GM12878 (cell line): ENCODE data around the gene SIK3. TPM values are rescaled to one million over a fixed set of nuclear protein-coding genes. Genes with fewer than 3 reads are reported as not detected.

Experiments used
- ATAC-seq: fragments of 200-7000 bp; cut with Tn5 transposase; 3 replicates; pipeline ENCODE4 v1.9.1; 2020; ENCODE audit warnings: mild to moderate bottlenecking, moderate library complexity
- BruUV-seq: library from RNA; stranded (reverse); fragments of 400-500 nt; replicated peaks from 2 replicates; lab custom pipeline; 2021; lab: Mats Ljungman, UMichigan
- CTCF ChIA-PET: fragments of 300-600 bp; sonication (Branson Sonifier 250); formaldehyde crosslinking; extraction: SDS; loops from one replicate; lab custom pipeline; 2021; ENCODE audit warnings: inconsistent platforms; lab: Yijun Ruan, JAX
- POLR2A ChIA-PET: fragments of 350-600 bp; formaldehyde crosslinking; extraction: SDS; loops from one replicate; lab custom pipeline; 2021; ENCODE audit warnings: inconsistent platforms; lab: Charles Lee
- RAD21 ChIA-PET: fragments of 300-600 bp; sonication (Branson Sonifier 250); formaldehyde crosslinking; loops from one replicate; lab custom pipeline; 2023; ENCODE audit warnings: antibody characterized with exemption; ENCODE audit not compliant: unreplicated experiment; lab: Charles Lee
- SMC1A ChIA-PET: fragments of 300-600 bp; sonication (Branson Sonifier 250); formaldehyde crosslinking; loops from one replicate; lab custom pipeline; 2023; ENCODE audit not compliant: unreplicated experiment, uncharacterized antibody; lab: Charles Lee
- DNase-seq: peaks from one replicate; pipeline ENCODE4 v3.0.0-alpha.2; 2011; ENCODE audit warnings: low read depth, low spot score
- FAIRE-seq: peaks from 3 replicates; lab custom pipeline; 2011; peaks lifted over from hg19 to GRCh38; lab: Jason Lieb, UNC
- H2AFZ ChIP-seq: 2 replicates; pipeline ENCODE4 v1.6.0; 2011; ENCODE audit warnings: low read depth, low read length, control low read depth; ENCODE audit not compliant: control insufficient read depth
- H3K27ac ChIP-seq: 2 replicates; pipeline ENCODE4 v1.5.1; 2011; ENCODE audit warnings: control low read depth; ENCODE audit not compliant: control insufficient read depth, insufficient read depth
- H3K27me3 ChIP-seq, 2 experiments: replicated peaks in 1 of 2; 2 replicates each; pipeline versions ENCODE4 v1.6.0 to v1.6.1; 2011; ENCODE audit warnings: low read length in 1 of 2; ENCODE audit not compliant: control insufficient read depth in 2 of 2, insufficient read depth in 2 of 2
- H3K36me3 ChIP-seq, 2 experiments: 2 replicates each; pipeline ENCODE4 v1.5.1; 2011; ENCODE audit warnings: low read length in 1 of 2; ENCODE audit not compliant: control insufficient read depth in 2 of 2, insufficient read depth in 2 of 2
- H3K4me1 ChIP-seq: 2 replicates; pipeline ENCODE4 v1.6.1; 2011; ENCODE audit warnings: mild to moderate bottlenecking, low read length, moderate library complexity, mixed read lengths; ENCODE audit not compliant: control insufficient read depth, insufficient read depth
- H3K4me2 ChIP-seq: 2 replicates; pipeline ENCODE4 v1.6.0; 2011; ENCODE audit warnings: control low read depth; ENCODE audit not compliant: control insufficient read depth, insufficient read depth
- H3K4me3 ChIP-seq: fragments of 200-600 bp; sonication (generic); 2 replicates; pipeline ENCODE4 v1.5.1; 2016
- H3K79me2 ChIP-seq: 2 replicates; pipeline ENCODE4 v1.6.0; 2011; ENCODE audit warnings: low read length; ENCODE audit not compliant: control insufficient read depth, insufficient read depth
- H3K9ac ChIP-seq: 2 replicates; pipeline ENCODE4 v1.8.0; 2011; ENCODE audit warnings: low read length, control low read depth, mixed read lengths; ENCODE audit not compliant: control insufficient read depth, insufficient read depth
- H3K9me3 ChIP-seq: replicated peaks from 3 replicates; pipeline ENCODE4 v1.5.1; 2011; ENCODE audit warnings: mild to moderate bottlenecking, low read length; ENCODE audit not compliant: control insufficient read depth, insufficient read depth
- H4K20me1 ChIP-seq: 2 replicates; pipeline ENCODE4 v1.6.0; 2011; ENCODE audit not compliant: control insufficient read depth, insufficient read depth
- ASH2L ChIP-seq: fragments of 300-600, 200-600 bp; sonication (generic); IDR thresholded peaks from 2 replicates; pipeline ENCODE4 v1.6.1; 2017; ENCODE audit warnings: low read depth, mild to moderate bottlenecking, borderline replicate concordance
- CTCF ChIP-seq, 3 experiments: IDR thresholded peaks in 2 of 3; conservative IDR thresholded peaks in 1 of 3; 2 replicates each; pipeline ENCODE4 v1.5.1; 2011; ENCODE audit warnings: low read depth in 3 of 3, low read length in 3 of 3, mild to moderate bottlenecking in 3 of 3, control low read depth in 2 of 3, moderate library complexity in 2 of 3, inconsistent platforms in 1 of 3, mixed read lengths in 1 of 3; ENCODE audit not compliant: control insufficient read depth in 2 of 3, insufficient read depth in 1 of 3; ENCODE audit errors: extremely low read depth in 1 of 3
- E4F1 ChIP-seq: fragments of 450-650 bp; IDR thresholded peaks from 2 replicates; pipeline ENCODE4 v1.6.1; 2018; ENCODE audit warnings: borderline replicate concordance, mild to moderate bottlenecking; ENCODE audit not compliant: partially characterized antibody
- GATAD2B ChIP-seq: fragments of 450-650 bp; conservative IDR thresholded peaks from 2 replicates; pipeline ENCODE4 v1.6.1; 2017; ENCODE audit warnings: low read depth, mild to moderate bottlenecking, moderate library complexity
- NRF1 ChIP-seq: conservative IDR thresholded peaks from 2 replicates; pipeline ENCODE4 v1.6.1; 2011; ENCODE audit warnings: mild to moderate bottlenecking, low read depth, low read length, improper control_type of control experiment
- RUNX3 ChIP-seq: IDR thresholded peaks from 2 replicates; pipeline ENCODE4 v1.6.1; 2012; ENCODE audit warnings: low read length, inconsistent platforms
- STAT1 ChIP-seq: fragments of 450-650 bp; conservative IDR thresholded peaks from 2 replicates; pipeline ENCODE4 v1.6.1; 2014; ENCODE audit warnings: antibody characterized with exemption, mild to moderate bottlenecking
- ZNF622 ChIP-seq: fragments of 450-650 bp; IDR thresholded peaks from 2 replicates; pipeline ENCODE4 v1.6.1; 2017; ENCODE audit warnings: mild to moderate bottlenecking, inconsistent platforms
- WGBS: methylation state at CpG from one replicate; pipeline ENCODE4 v1.1.6; 2016; ENCODE audit warnings: low lambda C conversion rate; ENCODE audit not compliant: insufficient replicate concordance, insufficient coverage; ENCODE audit errors: missing lambda C conversion rate; 5-methylcytosine and 5-hydroxymethylcytosine counted together
- in situ Hi-C: fragments of 300-500 bp; cut with MboI; formaldehyde crosslinking; loops from 9 replicates; pipeline ENCODE4 v1.14.3; 2018; ENCODE audit warnings: mixed read lengths
- intact Hi-C: fragments of 100-400 bp; cut with micrococcal nuclease; formaldehyde crosslinking; loops from one replicate; pipeline ENCODE4 v1.14.2; 2022; ENCODE audit not compliant: unreplicated experiment
- polyA plus RNA-seq, 11 experiments: library from polyadenylated mRNA; depleted of rRNA in 4 of 11; unstranded in 6 of 11; stranded (reverse) in 5 of 11; fragments of >200 nt; fragmentation: Nextera tagmentation in 4 of 11; fragmentation: Illumina TruSeq in 1 of 11; extraction: Ambion mirVana in 4 of 11; extraction: Trizol in 1 of 11; gene quantifications; 1 replicate in 1 of 11; 2 replicates in 10 of 11; pipeline versions ENCODE4 v1.2.1 to v1.2.3, GENCODE V29; 2011 to 2016; ENCODE audit warnings: inconsistent platforms in 2 of 11, missing spikeins in 2 of 11, low read depth in 1 of 11
- total RNA-seq, 4 experiments: library from RNA; depleted of rRNA in 3 of 4; stranded (reverse); fragments of >200 nt in 3 of 4; fragmentation: Illumina TruSeq in 1 of 4; extraction: Trizol in 1 of 4; gene quantifications; 2 replicates each; pipeline versions ENCODE4 v1.2.1 to v1.2.3, GENCODE V29; 2013 to 2021

SIK3 gene
- total and polyA plus RNA-seq, 10 of the 15 experiments (the other 5 are each of a cell fraction or from before 2014, with no cell fraction given) = 2.5 to 31.9 (median 11.1) TPM

GRCh38 chr11:117083011-117083935, 15.0 kb downstream of the SIK3 start (continued):
- TF ChIP-seq STAT1 (no peak), NRF1 (no peak), ASH2L (no peak), E4F1 (no peak)
- TF ChIP-seq, all 136 proteins: peak for 0

- CTCF ChIA-PET = no interaction called here
- intact Hi-C loops = no loop called here
- H2AFZ ChIP-seq = no peak overlapping the region
- H3K4me2 ChIP-seq = no peak overlapping the region
- RAD21 ChIA-PET = no interaction called here
- H3K79me2 ChIP-seq = peaks cover 55% of the 10 kb centered on the region
- no TSS peak for BruUV-seq
- FAIRE-seq = no peak
- no peak overlapping the region for H3K27ac ChIP-seq
- SMC1A ChIA-PET = interaction anchor here (2.7 kb wide), 1 partner anchor 13 kb away, joined by 12 read pairs; no protein-coding TSS in a partner anchor
- H3K9me3 ChIP-seq = no peaks in the 10 kb centered on the region
- 0 out of 4 replicates have a peak, but pooled peaks cover 0 to 3% of the 10 kb centered on the region in 2 experiments for H3K36me3 ChIP-seq
- in situ Hi-C loops = no loop called here
- H3K4me1 ChIP-seq = peaks cover 13% of the 10 kb centered on the region
- POLR2A ChIA-PET = interaction anchor here (0.6 kb wide), 1 partner anchor 19 kb away, joined by 6 read pairs; no protein-coding TSS in a partner anchor
- WGBS = 90% methylated on average over 1 of the region's 1 CpG
- H4K20me1 ChIP-seq = no peaks in the 10 kb centered on the region
- no peaks in the 10 kb centered on the region for H3K27me3 ChIP-seq
- no peak for DNase-seq
- no peak for TF ChIP-seq GATAD2B
- no peak for TF ChIP-seq RUNX3
- no peak for TF ChIP-seq ZNF622
- TF ChIP-seq CTCF (IDR thresholded peaks at IDR 0.05 in 2 of 3, conservative IDR thresholded peaks at IDR 0.05 in 1 of 3; ENCODE audit: control insufficient read depth in 2 of 3, extremely low read depth in 1 of 3, insufficient read depth in 1 of 3, low read depth in 3 of 3, low read length in 3 of 3) = 0 out of 6 replicates have a peak, but pooled peaks of 1 of the 3 experiments have one; percentile 3
- TF ChIP-seq, all 136 proteins: peak for 1
- ATAC-seq = no peak
- Histone ChIP-seq H3K4me3 (no peak overlapping the region), H3K9ac (no peak overlapping the region)
Measured at GRCh38 chr11:117081908-117082307, 16.3 kb downstream of the SIK3 start.
